Measurements from ENCODE around the gene SLC5A3. TPM values are rescaled to one million over a fixed set of nuclear protein-coding genes. Genes with fewer than 3 reads are reported as not detected.

The SLC5A3 gene
- total and polyA plus RNA-seq, 2 of the 8 experiments (the other 6 are each of a cell fraction or from before 2014, with no cell fraction given): 4.0 to 19.4 TPM

DNA sequence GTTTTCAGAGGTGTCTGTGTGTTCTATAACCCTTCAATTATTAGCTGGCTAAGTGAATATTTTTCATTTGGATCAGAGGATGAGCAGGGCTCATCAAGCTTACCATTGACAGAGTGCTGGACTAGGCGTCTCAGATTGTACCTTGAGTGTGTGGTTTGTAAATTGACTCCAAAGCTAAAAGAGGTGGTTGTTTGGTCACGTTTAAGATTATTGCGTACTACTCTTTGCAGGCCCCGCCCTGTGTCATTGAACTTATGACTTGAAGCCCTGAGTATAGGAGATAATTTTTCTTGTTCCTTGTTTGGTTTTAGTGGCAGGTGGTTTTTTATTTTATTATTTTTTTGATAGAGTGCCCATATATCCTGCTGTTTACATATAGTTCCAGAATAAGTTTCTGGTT, 17.7 kb downstream of the SLC5A3 start:
- H3K9me3 ChIP-seq (ENCODE audit: insufficient read depth in 2 of 2, low read depth in 1 of 2, low read length in 1 of 2): no peaks in the 10 kb centered on the region
- H4K20me1 ChIP-seq (replicated peaks in 1 of 2; ENCODE audit: control insufficient read depth in 1 of 2, insufficient read depth in 2 of 2, low read length in 2 of 2): peaks cover 12 to 27% of the 10 kb centered on the region in 2 experiments
- H4K91ac ChIP-seq (replicated peaks; ENCODE audit: insufficient read length, low read length): no peak overlapping the region
- H4K5ac ChIP-seq (ENCODE audit: insufficient read length, low read depth, low read length): no peak overlapping the region
- no peak overlapping the region for H3K56ac ChIP-seq (replicated peaks; ENCODE audit: insufficient read length, low read depth, low read length)
- H3K23ac ChIP-seq (ENCODE audit: insufficient read length): no peak overlapping the region
- H3K27me3 ChIP-seq (replicated peaks in 1 of 4; ENCODE audit: control insufficient read depth in 3 of 4, extremely low read depth in 1 of 4, insufficient read depth in 3 of 4, low read length in 3 of 4): no peaks in the 10 kb centered on the region
- no peak overlapping the region for H2AFZ ChIP-seq (ENCODE audit: low read length)
- no peak overlapping the region for H3K9ac ChIP-seq (replicated peaks in 1 of 4; ENCODE audit: extremely low read depth in 1 of 4, low read depth in 3 of 4, low read length in 3 of 4)
- ChIA-PET POLR2A (ENCODE audit: partially characterized antibody) (interaction anchor here (3.0 kb wide), 1 partner anchor 17 kb away, joined by 19 read pairs; the partner anchor contains the start of genes MRPS6 and SLC5A3), CTCF (ENCODE audit: partially characterized antibody) (interaction anchor here (0.7 to 7.4 kb wide), 18 partner anchors 10 to 258 kb away, joined by 3 to 103 read pairs (median 4); no protein-coding TSS in a partner anchor)
- H3K4me1 ChIP-seq (replicated peaks in 1 of 4; ENCODE audit: control insufficient read depth in 3 of 4, insufficient read depth in 4 of 4, low read length in 3 of 4): peaks cover 2 to 18% (median 7%) of the 10 kb centered on the region in 4 experiments; a peak in 5 of 7 replicates
- no peak for FAIRE-seq
- H2AK5ac ChIP-seq (ENCODE audit: low read depth, low read length): no peak overlapping the region
- H4K8ac ChIP-seq (ENCODE audit: extremely low read depth, insufficient read depth, low read length): no peak overlapping the region
- H3K27ac ChIP-seq (ENCODE audit: low read depth, low read length): no peak overlapping the region
- H3K23me2 ChIP-seq (ENCODE audit: low read depth, low read length): no peaks in the 10 kb centered on the region
- H2BK5ac ChIP-seq (ENCODE audit: low read depth, low read length): no peak overlapping the region
- H3K18ac ChIP-seq (ENCODE audit: extremely low read depth, low read length): no peak overlapping the region
- no peak overlapping the region for H3K4me3 ChIP-seq (ENCODE audit: extremely low read depth in 1 of 4, insufficient read depth in 2 of 4, low read depth in 3 of 4, low read length in 4 of 4)
- H3K4me2 ChIP-seq (ENCODE audit: insufficient read depth in 1 of 2, low read depth in 2 of 2, low read length in 2 of 2): no peak overlapping the region
- H3K36me3 ChIP-seq (ENCODE audit: control insufficient read depth in 2 of 4, insufficient read depth in 4 of 4, low read length in 3 of 4): peaks cover 0 to 15% (median 10%) of the 10 kb centered on the region in 4 experiments; a peak in 5 of 8 replicates
- TF ChIP-seq, protein P1, sequence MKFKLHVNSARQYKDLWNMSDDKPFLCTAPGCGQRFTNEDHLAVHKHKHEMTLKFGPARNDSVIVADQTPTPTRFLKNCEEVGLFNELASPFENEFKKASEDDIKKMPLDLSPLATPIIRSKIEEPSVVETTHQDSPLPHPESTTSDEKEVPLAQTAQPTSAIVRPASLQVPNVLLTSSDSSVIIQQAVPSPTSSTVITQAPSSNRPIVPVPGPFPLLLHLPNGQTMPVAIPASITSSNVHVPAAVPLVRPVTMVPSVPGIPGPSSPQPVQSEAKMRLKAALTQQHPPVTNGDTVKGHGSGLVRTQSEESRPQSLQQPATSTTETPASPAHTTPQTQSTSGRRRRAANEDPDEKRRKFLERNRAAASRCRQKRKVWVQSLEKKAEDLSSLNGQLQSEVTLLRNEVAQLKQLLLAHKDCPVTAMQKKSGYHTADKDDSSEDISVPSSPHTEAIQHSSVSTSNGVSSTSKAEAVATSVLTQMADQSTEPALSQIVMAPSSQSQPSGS (IDR thresholded peaks at IDR 0.05; ENCODE audit: low read length): no peak
- TF ChIP-seq SP4 (IDR thresholded peaks at IDR 0.05; ENCODE audit: low read length): no peak
- no peak overlapping the region for H2BK20ac ChIP-seq (ENCODE audit: low read length)
- peaks cover 14 to 98% of the 10 kb centered on the region in 2 experiments for H3K79me2 ChIP-seq (ENCODE audit: control insufficient read depth in 1 of 2, insufficient read depth in 2 of 2, low read length in 2 of 2)
- H3K79me1 ChIP-seq (ENCODE audit: low read depth, low read length): peaks cover 17% of the 10 kb centered on the region
- H2BK12ac ChIP-seq (ENCODE audit: low read depth, low read length): no peak overlapping the region
- WGBS, 2 experiments (ENCODE audit: extremely low coverage in 1 of 2, insufficient coverage in 1 of 2, insufficient read length in 1 of 2, insufficient replicate concordance in 2 of 2, low coverage in 1 of 2, low lambda C conversion rate in 2 of 2, missing lambda C conversion rate in 1 of 2): 87% methylated on average over 3 of the region's 4 CpGs; no CpG with 5 or more reads in 1 of the 2 experiments
- no peak overlapping the region for H2BK15ac ChIP-seq (ENCODE audit: low read length)
- no peak overlapping the region for H2BK120ac ChIP-seq (replicated peaks; ENCODE audit: low read depth, low read length)
- DNase-seq (ENCODE audit: low read depth in 1 of 2, low spot score in 2 of 2): no peak
- no peak overlapping the region for H3K4ac ChIP-seq (replicated peaks; ENCODE audit: insufficient read length, low read depth, low read length)
- no peak overlapping the region for H3K14ac ChIP-seq (ENCODE audit: insufficient read length)
